PFSK-1 (cell line): ENCODE results near the gene C14orf119.

Experiments used
- FOXP2 ChIP-seq: optimal IDR thresholded peaks from 2 replicates; pipeline ENCODE3; 2011; ENCODE audit warnings: borderline replicate concordance, control low read depth, inconsistent platforms; ENCODE audit not compliant: insufficient read depth; ENCODE audit errors: extremely low read length, extremely low read depth
- TF ChIP-seq, protein P1 (sequence below), 2 experiments: IDR thresholded peaks; 2 replicates each; pipeline versions ENCODE4 v1.6.1 to v1.8.0; 2011 to 2012; ENCODE audit warnings: low read depth in 2 of 2, low read length in 2 of 2, control low read depth in 1 of 2, inconsistent platforms in 1 of 2, mild to moderate bottlenecking in 1 of 2, moderate library complexity in 1 of 2; ENCODE audit not compliant: insufficient read depth in 1 of 2

DNA sequence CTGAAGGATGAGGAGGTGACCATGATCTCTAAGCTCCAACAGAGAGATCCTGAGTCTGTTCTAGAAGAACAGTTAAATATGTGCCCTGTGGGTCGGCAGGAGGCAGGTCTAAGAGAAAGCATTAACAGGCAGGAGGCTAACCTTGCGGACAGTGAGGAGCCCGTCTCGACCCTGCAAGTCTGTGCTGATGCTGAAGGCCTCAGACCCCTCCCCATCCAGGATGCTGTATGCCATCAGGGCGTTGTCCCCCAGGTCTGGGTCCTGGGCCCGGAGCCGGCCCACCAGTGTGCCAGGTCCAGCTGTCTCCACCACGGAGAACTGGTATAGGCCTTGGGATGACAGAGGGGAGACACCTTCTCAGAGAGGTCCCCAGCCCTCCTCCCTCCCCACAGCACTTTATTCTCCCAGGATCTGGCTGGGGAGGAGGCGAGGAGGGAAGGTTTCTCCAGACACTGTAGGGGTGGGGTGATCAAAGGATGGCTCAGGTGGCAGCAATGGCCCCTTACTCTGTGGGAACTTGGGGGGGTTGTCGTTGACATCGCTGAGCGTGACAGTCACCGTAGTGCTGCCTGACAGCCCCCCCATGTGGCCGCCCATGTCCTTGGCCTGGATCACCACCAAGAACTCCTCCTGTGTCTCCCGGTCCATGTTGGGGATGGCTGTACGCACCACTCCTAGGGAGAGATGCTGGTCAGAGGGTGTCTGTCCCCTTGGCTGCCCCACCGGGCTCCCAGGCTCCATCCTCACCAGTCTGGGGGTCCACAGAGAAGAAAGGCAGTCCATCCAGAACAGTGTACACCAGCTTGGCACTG is 41.1 kb upstream of the C14orf119 start:
- no peak for TF ChIP-seq FOXP2
- TF ChIP-seq, protein P1, sequence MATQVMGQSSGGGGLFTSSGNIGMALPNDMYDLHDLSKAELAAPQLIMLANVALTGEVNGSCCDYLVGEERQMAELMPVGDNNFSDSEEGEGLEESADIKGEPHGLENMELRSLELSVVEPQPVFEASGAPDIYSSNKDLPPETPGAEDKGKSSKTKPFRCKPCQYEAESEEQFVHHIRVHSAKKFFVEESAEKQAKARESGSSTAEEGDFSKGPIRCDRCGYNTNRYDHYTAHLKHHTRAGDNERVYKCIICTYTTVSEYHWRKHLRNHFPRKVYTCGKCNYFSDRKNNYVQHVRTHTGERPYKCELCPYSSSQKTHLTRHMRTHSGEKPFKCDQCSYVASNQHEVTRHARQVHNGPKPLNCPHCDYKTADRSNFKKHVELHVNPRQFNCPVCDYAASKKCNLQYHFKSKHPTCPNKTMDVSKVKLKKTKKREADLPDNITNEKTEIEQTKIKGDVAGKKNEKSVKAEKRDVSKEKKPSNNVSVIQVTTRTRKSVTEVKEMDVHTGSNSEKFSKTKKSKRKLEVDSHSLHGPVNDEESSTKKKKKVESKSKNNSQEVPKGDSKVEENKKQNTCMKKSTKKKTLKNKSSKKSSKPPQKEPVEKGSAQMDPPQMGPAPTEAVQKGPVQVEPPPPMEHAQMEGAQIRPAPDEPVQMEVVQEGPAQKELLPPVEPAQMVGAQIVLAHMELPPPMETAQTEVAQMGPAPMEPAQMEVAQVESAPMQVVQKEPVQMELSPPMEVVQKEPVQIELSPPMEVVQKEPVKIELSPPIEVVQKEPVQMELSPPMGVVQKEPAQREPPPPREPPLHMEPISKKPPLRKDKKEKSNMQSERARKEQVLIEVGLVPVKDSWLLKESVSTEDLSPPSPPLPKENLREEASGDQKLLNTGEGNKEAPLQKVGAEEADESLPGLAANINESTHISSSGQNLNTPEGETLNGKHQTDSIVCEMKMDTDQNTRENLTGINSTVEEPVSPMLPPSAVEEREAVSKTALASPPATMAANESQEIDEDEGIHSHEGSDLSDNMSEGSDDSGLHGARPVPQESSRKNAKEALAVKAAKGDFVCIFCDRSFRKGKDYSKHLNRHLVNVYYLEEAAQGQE (IDR thresholded peaks at IDR 0.05; ENCODE audit: insufficient read depth in 1 of 2, low read depth in 2 of 2, low read length in 2 of 2), result no peak
